Prostate gland (tissue), 2 donors: ENCODE results near the gene G6PD. TPM values are rescaled to one million over a fixed set of nuclear protein-coding genes. Genes with fewer than 3 reads are reported as not detected.
A peak's percentile ranks its signal among the peaks of the same experiment; 100 is the strongest.

ENCODE experiments used
- DNase-seq: peaks from one replicate; pipeline ENCODE4 v3.0.0-alpha.2; 2019; ENCODE audit warnings: low spot score
- H3K27ac ChIP-seq, 2 donors: fragments of 200-600 bp; sonication (generic); 2 replicates each; pipeline ENCODE4 v1.5.1; 2017 to 2019
- H3K27me3 ChIP-seq: fragments of 200-600 bp; sonication (generic); replicated peaks from 2 replicates; pipeline ENCODE4 v1.5.1; 2019; ENCODE audit not compliant: insufficient read depth
- H3K36me3 ChIP-seq, 2 donors: fragments of 200-600 bp; sonication (generic); 1 replicate in 1 of 2; 2 replicates in 1 of 2; pipeline versions ENCODE4 v1.5.1 to v1.8.1; 2017 to 2019
- H3K4me1 ChIP-seq: fragments of 200-600 bp; sonication (generic); replicated peaks from 2 replicates; pipeline ENCODE4 v1.5.1; 2019
- H3K4me3 ChIP-seq, 2 donors: fragments of 200-600 bp; sonication (generic); 2 replicates each; pipeline ENCODE4 v1.5.1; 2017 to 2019
- H3K9me3 ChIP-seq: fragments of 200-600 bp; sonication (generic); 2 replicates; pipeline ENCODE4 v1.5.1; 2017
- CTCF ChIP-seq, 4 experiments: fragments of 200-600 bp in 2 of 4; fragments of 450-650 bp in 2 of 4; sonication (generic) in 2 of 4; IDR thresholded peaks; 1 replicate in 3 of 4; 2 replicates in 1 of 4; pipeline ENCODE4 v1.5.1; 2016 to 2019; ENCODE audit warnings: antibody characterized with exemption in 4 of 4, mild to moderate bottlenecking in 2 of 4, moderate library complexity in 2 of 4
- POLR2A ChIP-seq: fragments of 450-650 bp; IDR thresholded peaks from one replicate; pipeline ENCODE4 v1.6.1; 2016; ENCODE audit warnings: antibody characterized with exemption, mild to moderate bottlenecking
- POLR2AphosphoS5 ChIP-seq: sonication (generic); formaldehyde crosslinking; IDR thresholded peaks from one replicate; pipeline ENCODE4 v1.6.1; 2017; ENCODE audit warnings: antibody characterized with exemption
- WGBS: methylation state at CpG from one replicate; pipeline ENCODE4 v1.1.5; 2018; 5-methylcytosine and 5-hydroxymethylcytosine counted together
- intact Hi-C: fragments of 100-400 bp; cut with DNase I; formaldehyde crosslinking; loops from one replicate; pipeline ENCODE4 v1.14.2; 2022
- total RNA-seq, 2 donors: library from RNA; depleted of rRNA; stranded (reverse); fragments of >200 nt; gene quantifications; one replicate each; pipeline ENCODE4 v1.1.0, GENCODE V29; 2016

Gene G6PD
- total RNA-seq, 2 donors from 2014 or later = 27.9 to 300 TPM

- Histone ChIP-seq H3K4me3 (peak overlapping the region; percentile 50 to 56), H3K27ac (peak overlapping the region; percentile 86), H3K36me3 (no peaks in the 10 kb centered on the region), H3K4me1 (no peaks in the 10 kb centered on the region), H3K27me3 (no peaks in the 10 kb centered on the region), H3K9me3 (no peaks in the 10 kb centered on the region)
- intact Hi-C loops = no loop called here
- TF ChIP-seq POLR2AphosphoS5 (no peak), CTCF (IDR thresholded peaks at IDR 0.05) (no peak), POLR2A (no peak)
- 8% methylated on average over 20 of the region's 34 CpGs for WGBS
- no peak for DNase-seq
These were observed 31.3 kb downstream of the G6PD start for GRCh38 chrX:154515090-154515965.

- Histone ChIP-seq H3K36me3 (no peaks in the 10 kb centered on the region), H3K4me3 (no peak overlapping the region), H3K9me3 (no peaks in the 10 kb centered on the region), H3K27ac (no peak overlapping the region), H3K4me1 (no peaks in the 10 kb centered on the region), H3K27me3 (no peaks in the 10 kb centered on the region)
- intact Hi-C loops = no loop called here
- TF ChIP-seq POLR2A (no peak), CTCF (IDR thresholded peaks at IDR 0.05) (no peak), POLR2AphosphoS5 (no peak)
- no peak for DNase-seq
- 95% methylated on average over 2 of the region's 2 CpGs for WGBS
These were observed 32.9 kb downstream of the G6PD start for GRCh38 chrX:154513716-154514115.

GRCh38 chrX:154512879-154513553 lies 33.6 kb downstream of the G6PD start:
- intact Hi-C loops = no loop called here
- H3K4me3 ChIP-seq = no peak overlapping the region
- no peak for DNase-seq
- no peaks in the 10 kb centered on the region for H3K9me3 ChIP-seq
- no peak overlapping the region for H3K27ac ChIP-seq
- no peak for TF ChIP-seq POLR2AphosphoS5
- H3K4me1 ChIP-seq = no peaks in the 10 kb centered on the region
- WGBS = 94% methylated on average over 8 of the region's 16 CpGs
- no peaks in the 10 kb centered on the region for H3K27me3 ChIP-seq
- H3K36me3 ChIP-seq = no peaks in the 10 kb centered on the region

- DNase-seq = no peak
- Histone ChIP-seq H3K4me1 (no peaks in the 10 kb centered on the region), H3K27me3 (no peaks in the 10 kb centered on the region), H3K27ac (no peak overlapping the region), H3K9me3 (no peaks in the 10 kb centered on the region), H3K4me3 (no peak overlapping the region), H3K36me3 (no peaks in the 10 kb centered on the region)
- TF ChIP-seq POLR2A = no peak
- no peak for TF ChIP-seq CTCF (IDR thresholded peaks at IDR 0.05)
- no peak for TF ChIP-seq POLR2AphosphoS5
- WGBS = 68% methylated on average over 9 of the region's 12 CpGs
- intact Hi-C loops = no loop called here
These were observed 34.9 kb downstream of the G6PD start for GRCh38 chrX:154511761-154512160.

GRCh38 chrX:154509455-154509854 lies 37.2 kb downstream of the G6PD start:
- H3K27me3 ChIP-seq = no peaks in the 10 kb centered on the region
- H3K4me1 ChIP-seq = no peaks in the 10 kb centered on the region
- DNase-seq = no peak
- intact Hi-C loops = no loop called here
- no peaks in the 10 kb centered on the region for H3K36me3 ChIP-seq
- 95% methylated on average over 5 of the region's 5 CpGs for WGBS
- TF ChIP-seq POLR2AphosphoS5 (no peak), CTCF (IDR thresholded peaks at IDR 0.05) (no peak), POLR2A (no peak)
- no peaks in the 10 kb centered on the region for H3K9me3 ChIP-seq
- no peak overlapping the region for H3K27ac ChIP-seq
- no peak overlapping the region for H3K4me3 ChIP-seq
